Loucy (cell line): Measurements from ENCODE around the gene RSAD1.

Experiments
- H2AFZ ChIP-seq: fragments of 200-600 bp; sonication (generic); 2 replicates; pipeline ENCODE4 v1.6.0; 2016; ENCODE audit warnings: antibody characterized with exemption, mild to moderate bottlenecking, low read length, moderate library complexity
- H3F3A ChIP-seq: fragments of 200-600 bp; 2 replicates; pipeline ENCODE4 v1.6.0; 2016; ENCODE audit warnings: antibody characterized with exemption, low read depth, mild to moderate bottlenecking
- H3K27me3 ChIP-seq: fragments of 200-600 bp; sonication (generic); 2 replicates; pipeline ENCODE4 v1.6.1; 2014; ENCODE audit warnings: low read length, mild to moderate bottlenecking; ENCODE audit not compliant: insufficient read depth, poor library complexity, severe bottlenecking
- H3K36me3 ChIP-seq: fragments of 200-600 bp; sonication (generic); 2 replicates; pipeline ENCODE4 v1.6.1; 2016; ENCODE audit warnings: low read length; ENCODE audit not compliant: insufficient read depth
- H3K4me1 ChIP-seq: fragments of 200-600 bp; sonication (generic); 2 replicates; pipeline ENCODE4 v1.5.1; 2014; ENCODE audit warnings: low read length, mild to moderate bottlenecking; ENCODE audit not compliant: insufficient read depth, poor library complexity, severe bottlenecking
- H3K4me2 ChIP-seq: fragments of 200-600 bp; sonication (generic); 2 replicates; pipeline ENCODE4 v1.6.0; 2014; ENCODE audit warnings: antibody characterized with exemption, low read length, low read depth, mild to moderate bottlenecking; ENCODE audit not compliant: poor library complexity, severe bottlenecking
- H3K4me3 ChIP-seq: fragments of 200-600 bp; sonication (generic); 2 replicates; pipeline ENCODE4 v1.5.1; 2014; ENCODE audit warnings: low read length, mild to moderate bottlenecking, mixed read lengths; ENCODE audit not compliant: poor library complexity, severe bottlenecking
- H3K79me2 ChIP-seq: fragments of 200-600 bp; sonication (generic); 2 replicates; pipeline ENCODE4 v1.6.1; 2014; ENCODE audit warnings: low read length; ENCODE audit not compliant: insufficient read depth
- H3K9ac ChIP-seq: fragments of 200-600 bp; sonication (generic); 2 replicates; pipeline ENCODE4 v1.6.0; 2014; ENCODE audit warnings: mild to moderate bottlenecking, low read depth, low read length, moderate library complexity; ENCODE audit not compliant: poor library complexity, severe bottlenecking
- H3K9me2 ChIP-seq: fragments of 200-600 bp; sonication (generic); replicated peaks from 2 replicates; pipeline ENCODE4 v1.6.1; 2016; ENCODE audit warnings: low read depth, low read length, mixed read lengths
- H3K9me3 ChIP-seq: fragments of 200-600 bp; sonication (generic); 2 replicates; pipeline ENCODE4 v1.6.1; 2014; ENCODE audit warnings: mild to moderate bottlenecking, antibody characterized with exemption, low read length, low read depth; ENCODE audit not compliant: insufficient read depth
- H4K20me1 ChIP-seq: fragments of 200-600 bp; sonication (generic); 2 replicates; pipeline ENCODE4 v1.6.0; 2014; ENCODE audit warnings: antibody characterized with exemption, low read length, mild to moderate bottlenecking; ENCODE audit not compliant: insufficient read depth, poor library complexity, severe bottlenecking
- CTCF ChIP-seq: fragments of 200-600 bp; sonication (generic); conservative IDR thresholded peaks from 2 replicates; pipeline ENCODE4 v1.5.1; 2014; ENCODE audit warnings: mild to moderate bottlenecking, antibody characterized with exemption, low read length
- EZH2phosphoT487 ChIP-seq: fragments of 200-600 bp; IDR thresholded peaks from 2 replicates; pipeline ENCODE4 v1.6.1; 2018; ENCODE audit warnings: antibody characterized with exemption, mild to moderate bottlenecking, moderate library complexity, borderline replicate concordance

RSAD1 gene

GRCh38 chr17:50448643-50449042, 30.0 kb upstream of the RSAD1 start:
- Histone ChIP-seq H3K9me3 (no peaks in the 10 kb centered on the region), H3K4me2 (no peak overlapping the region), H3K79me2 (no peaks in the 10 kb centered on the region), H2AFZ (no peak overlapping the region), H3K9ac (no peak overlapping the region), H3K9me2 (no peaks in the 10 kb centered on the region), H3K27me3 (no peaks in the 10 kb centered on the region), H3K4me3 (no peak overlapping the region), H3K4me1 (no peaks in the 10 kb centered on the region), H3F3A (no peaks in the 10 kb centered on the region), H4K20me1 (no peaks in the 10 kb centered on the region), H3K36me3 (no peaks in the 10 kb centered on the region)
- TF ChIP-seq CTCF (no peak), EZH2phosphoT487 (no peak)

GRCh38 chr17:50451943-50452629, 26.6 kb upstream of the RSAD1 start:
- Histone ChIP-seq H3K4me3 (no peak overlapping the region), H3K27me3 (no peaks in the 10 kb centered on the region), H4K20me1 (no peaks in the 10 kb centered on the region), H3K9ac (no peak overlapping the region), H3K36me3 (no peaks in the 10 kb centered on the region), H3K9me3 (no peaks in the 10 kb centered on the region), H3K79me2 (no peaks in the 10 kb centered on the region), H3K9me2 (no peaks in the 10 kb centered on the region), H2AFZ (no peak overlapping the region), H3K4me2 (no peak overlapping the region), H3K4me1 (no peaks in the 10 kb centered on the region), H3F3A (no peaks in the 10 kb centered on the region)
- TF ChIP-seq EZH2phosphoT487 (no peak), CTCF (no peak)

GRCh38 chr17:50452630-50453300, 25.9 kb upstream of the RSAD1 start:
- Histone ChIP-seq H3K9me3 (no peaks in the 10 kb centered on the region), H3K36me3 (no peaks in the 10 kb centered on the region), H3K4me2 (no peak overlapping the region), H3F3A (no peaks in the 10 kb centered on the region), H2AFZ (no peak overlapping the region), H3K9ac (no peak overlapping the region), H4K20me1 (no peaks in the 10 kb centered on the region), H3K79me2 (no peaks in the 10 kb centered on the region), H3K27me3 (no peaks in the 10 kb centered on the region), H3K4me1 (no peaks in the 10 kb centered on the region), H3K4me3 (no peak overlapping the region), H3K9me2 (no peaks in the 10 kb centered on the region)
- TF ChIP-seq EZH2phosphoT487 (no peak), CTCF (no peak)
